Stomach (tissue), 9 donors: ENCODE results near the gene PSD. TPM values are rescaled to one million over a fixed set of nuclear protein-coding genes. Genes with fewer than 3 reads are reported as not detected.
A peak's percentile ranks its signal among the peaks of the same experiment; 100 is the strongest.

ENCODE experiments used
- DNase-seq, 2 donors: peaks; one replicate each; pipeline versions ENCODE4 v3.0.0 to v3.0.0-alpha.2; 2013 to 2019
- H3K27ac ChIP-seq, 5 donors: fragments of 200-600 bp in 4 of 5; sonication (generic) in 4 of 5; one replicate each; pipeline ENCODE4 v1.5.1; 2013 to 2019; ENCODE audit warnings: mild to moderate bottlenecking in 1 of 5, moderate library complexity in 1 of 5
- H3K27me3 ChIP-seq, 3 donors: fragments of 200-600 bp; sonication (generic); one replicate each; pipeline ENCODE4 v1.5.1; 2017 to 2019; ENCODE audit warnings: mixed run types in 1 of 3
- H3K36me3 ChIP-seq, 4 donors: fragments of 200-600 bp; sonication (generic); 1 replicate in 3 of 4; 2 replicates in 1 of 4; pipeline ENCODE4 v1.5.1; 2016 to 2019
- H3K4me1 ChIP-seq, 4 donors: fragments of 200-600 bp; sonication (generic); one replicate each; pipeline ENCODE4 v1.5.1; 2016 to 2019
- H3K4me3 ChIP-seq, 4 donors: fragments of 200-600 bp; sonication (generic) in 3 of 4; one replicate each; pipeline ENCODE4 v1.5.1; 2016 to 2019; ENCODE audit warnings: mild to moderate bottlenecking in 1 of 4
- H3K9me3 ChIP-seq, 4 donors: fragments of 200-600 bp; sonication (generic); one replicate each; pipeline ENCODE4 v1.5.1; 2016 to 2019
- EP300 ChIP-seq: sonication (generic); formaldehyde crosslinking; IDR thresholded peaks from one replicate; pipeline ENCODE4 v1.6.1; 2017; ENCODE audit warnings: antibody characterized with exemption
- POLR2A ChIP-seq, 4 donors: fragments of 450-650 bp; IDR thresholded peaks; one replicate each; pipeline ENCODE4 v1.6.1; 2016; ENCODE audit warnings: antibody characterized with exemption in 4 of 4, control low read depth in 2 of 4, mild to moderate bottlenecking in 1 of 4, moderate library complexity in 1 of 4
- POLR2AphosphoS5 ChIP-seq, 3 donors: sonication (generic); formaldehyde crosslinking; IDR thresholded peaks; one replicate each; pipeline ENCODE4 v1.6.1; 2016; ENCODE audit warnings: antibody characterized with exemption in 3 of 3
- WGBS, 5 donors: extraction: QIAGEN DNeasy Blood & Tissue Kit in 3 of 5; methylation state at CpG; one replicate each; pipeline versions ENCODE4 v1.1.5 to v1.1.7; 2013 to 2018; 5-methylcytosine and 5-hydroxymethylcytosine counted together
- intact Hi-C: fragments of 100-400 bp; cut with DNase I; formaldehyde crosslinking; loops from one replicate; pipeline ENCODE4 v1.15.1; 2023; ENCODE audit warnings: low total_unique reads
- polyA plus RNA-seq, 3 donors: library from polyadenylated mRNA; stranded (reverse); fragments of 200-250 nt; gene quantifications; one replicate each; pipeline ENCODE4 v1.2.3, GENCODE V29; 2013
- total RNA-seq, 5 donors: library from RNA; depleted of rRNA; stranded (reverse); fragments of >200 nt; gene quantifications; one replicate each; pipeline versions ENCODE4 v1.1.0 to v1.2.3, GENCODE V29; 2014 to 2016
- TF ChIP-seq, protein P1 (sequence below), 7 experiments: fragments of 450-650 bp in 4 of 7; fragments of 200-600 bp in 3 of 7; sonication (generic) in 3 of 7; IDR thresholded peaks; one replicate each; pipeline ENCODE4 v1.5.1; 2016 to 2019; ENCODE audit warnings: antibody characterized with exemption in 7 of 7, control low read depth in 2 of 7, mild to moderate bottlenecking in 1 of 7
- donor health status: healthy with polysubstance abuse.
- donor health status: Bipolar disorder and iron deficiency.
- donor health status: healthy.

PSD gene
- total and polyA plus RNA-seq, 8 donors: 2.2 to 74.7 (median 24.5) TPM

DNA sequence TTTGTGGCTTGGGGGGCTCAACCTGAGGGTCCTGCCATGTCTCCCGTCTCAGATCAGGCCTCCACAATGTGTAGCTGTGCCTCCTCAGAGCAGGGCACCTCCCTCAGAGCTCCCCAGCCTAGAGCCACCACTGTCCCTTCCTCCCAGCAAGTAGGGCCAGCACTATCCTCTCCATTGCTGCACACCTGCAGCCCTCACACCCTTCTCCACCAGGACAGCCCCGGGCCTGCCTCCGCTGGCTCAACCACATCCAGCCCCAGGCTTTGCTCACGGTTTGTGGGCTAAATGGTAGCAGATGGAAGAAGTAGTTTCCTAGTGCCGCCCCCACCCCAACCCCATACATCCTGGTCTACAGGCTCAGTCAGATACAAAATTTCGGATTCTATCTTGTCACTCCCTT lies 13.0 kb downstream of the PSD start:
- intact Hi-C loops: no loop called here
- Histone ChIP-seq H3K4me3 (no peak overlapping the region), H3K27ac (peak overlapping the region in 2 of 5 donors; percentile 78 to 98), H3K9me3 (no peaks in the 10 kb centered on the region), H3K36me3 (peaks cover 17 to 29% (median 27%) of the 10 kb centered on the region in 4 donors), H3K27me3 (peaks cover 6 to 46% (median 36%) of the 10 kb centered on the region in 3 donors), H3K4me1 (peaks cover 11 to 57% (median 33%) of the 10 kb centered on the region in 4 donors)
- TF ChIP-seq EP300 (no peak), POLR2AphosphoS5 (IDR thresholded peaks at IDR 0.05) (no peak), POLR2A (IDR thresholded peaks at IDR 0.05) (no peak)
- TF ChIP-seq, protein P1, sequence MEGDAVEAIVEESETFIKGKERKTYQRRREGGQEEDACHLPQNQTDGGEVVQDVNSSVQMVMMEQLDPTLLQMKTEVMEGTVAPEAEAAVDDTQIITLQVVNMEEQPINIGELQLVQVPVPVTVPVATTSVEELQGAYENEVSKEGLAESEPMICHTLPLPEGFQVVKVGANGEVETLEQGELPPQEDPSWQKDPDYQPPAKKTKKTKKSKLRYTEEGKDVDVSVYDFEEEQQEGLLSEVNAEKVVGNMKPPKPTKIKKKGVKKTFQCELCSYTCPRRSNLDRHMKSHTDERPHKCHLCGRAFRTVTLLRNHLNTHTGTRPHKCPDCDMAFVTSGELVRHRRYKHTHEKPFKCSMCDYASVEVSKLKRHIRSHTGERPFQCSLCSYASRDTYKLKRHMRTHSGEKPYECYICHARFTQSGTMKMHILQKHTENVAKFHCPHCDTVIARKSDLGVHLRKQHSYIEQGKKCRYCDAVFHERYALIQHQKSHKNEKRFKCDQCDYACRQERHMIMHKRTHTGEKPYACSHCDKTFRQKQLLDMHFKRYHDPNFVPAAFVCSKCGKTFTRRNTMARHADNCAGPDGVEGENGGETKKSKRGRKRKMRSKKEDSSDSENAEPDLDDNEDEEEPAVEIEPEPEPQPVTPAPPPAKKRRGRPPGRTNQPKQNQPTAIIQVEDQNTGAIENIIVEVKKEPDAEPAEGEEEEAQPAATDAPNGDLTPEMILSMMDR (IDR thresholded peaks at IDR 0.05): no peak
- 64 to 80% (median 76%) methylated on average over 6 of the region's 6 CpGs for WGBS, 5 donors
- DNase-seq: no peak

- WGBS, 5 donors: 67 to 78% (median 77%) methylated on average over 10 to 19 of the region's 19 CpGs
- intact Hi-C loops: no loop called here
- H3K36me3 ChIP-seq: peaks cover 18 to 34% (median 32%) of the 10 kb centered on the region in 4 donors
Observed at GRCh38 chr10:102405108-102405571, 13.4 kb downstream of the PSD start.

GRCh38 chr10:102404361-102405107 lies 14.1 kb downstream of the PSD start:
- Histone ChIP-seq H3K9me3 (no peaks in the 10 kb centered on the region), H3K4me3 (no peak overlapping the region), H3K27me3 (peaks cover 0 to 35% (median 25%) of the 10 kb centered on the region in 3 donors), H3K36me3 (peaks cover 18 to 36% (median 34%) of the 10 kb centered on the region in 4 donors), H3K27ac (peak overlapping the region in 2 of 5 donors; percentile 32 to 98), H3K4me1 (peaks cover 9 to 57% (median 31%) of the 10 kb centered on the region in 4 donors)
- intact Hi-C loops: no loop called here
- DNase-seq: no peak
- no peak for TF ChIP-seq EP300
- no peak for TF ChIP-seq POLR2AphosphoS5 (IDR thresholded peaks at IDR 0.05)
- TF ChIP-seq, protein P1 (IDR thresholded peaks at IDR 0.05): no peak
- no peak for TF ChIP-seq POLR2A (IDR thresholded peaks at IDR 0.05)
- WGBS, 5 donors: 82 to 87% (median 85%) methylated on average over 16 to 17 of the region's 17 CpGs

More at GRCh38 chr10:102405108-102405571, 13.4 kb downstream of the PSD start:
- Histone ChIP-seq H3K27ac (peak overlapping the region in 2 of 5 donors; percentile 78 to 98), H3K27me3 (peaks cover 4 to 41% (median 31%) of the 10 kb centered on the region in 3 donors), H3K4me3 (no peak overlapping the region), H3K9me3 (no peaks in the 10 kb centered on the region), H3K4me1 (peaks cover 6 to 57% (median 31%) of the 10 kb centered on the region in 4 donors)
- TF ChIP-seq POLR2AphosphoS5 (IDR thresholded peaks at IDR 0.05) (no peak), POLR2A (IDR thresholded peaks at IDR 0.05) (no peak), EP300 (no peak)
- TF ChIP-seq, protein P1 (IDR thresholded peaks at IDR 0.05): no peak
- no peak for DNase-seq

- TF ChIP-seq POLR2AphosphoS5 (IDR thresholded peaks at IDR 0.05): no peak
- TF ChIP-seq EP300: no peak
- TF ChIP-seq, protein P1 (IDR thresholded peaks at IDR 0.05): no peak
- no peak for TF ChIP-seq POLR2A (IDR thresholded peaks at IDR 0.05)
- intact Hi-C loops: no loop called here
- DNase-seq: no peak
- Histone ChIP-seq H3K27ac (peak overlapping the region in 2 of 5 donors; percentile 32 to 98), H3K4me3 (no peak overlapping the region), H3K4me1 (peaks cover 13 to 58% (median 33%) of the 10 kb centered on the region in 4 donors), H3K27me3 (peaks cover 0 to 21% (median 12%) of the 10 kb centered on the region in 3 donors), H3K36me3 (peaks cover 18 to 43% (median 41%) of the 10 kb centered on the region in 4 donors), H3K9me3 (no peaks in the 10 kb centered on the region)
- 82 to 100% (median 86%) methylated on average over 1 to 13 of the region's 13 CpGs for WGBS, 5 donors
Observed at GRCh38 chr10:102403115-102403514, 15.5 kb downstream of the PSD start.
